Measurements from ENCODE around the gene PLPPR4. TPM values are rescaled to one million over a fixed set of nuclear protein-coding genes. Genes with fewer than 3 reads are reported as not detected.
A peak's percentile ranks its signal among the peaks of the same experiment; 100 is the strongest.
"Not testable (repeated sequence)": the region's sequence is repeated elsewhere in the genome, so short reads cannot be mapped to it uniquely, and the experiment has no call there.

PLPPR4 gene
- polyA plus RNA-seq, 1 of the 3 experiments (the other 2 are of a cell fraction), result 0.61 TPM

DNA sequence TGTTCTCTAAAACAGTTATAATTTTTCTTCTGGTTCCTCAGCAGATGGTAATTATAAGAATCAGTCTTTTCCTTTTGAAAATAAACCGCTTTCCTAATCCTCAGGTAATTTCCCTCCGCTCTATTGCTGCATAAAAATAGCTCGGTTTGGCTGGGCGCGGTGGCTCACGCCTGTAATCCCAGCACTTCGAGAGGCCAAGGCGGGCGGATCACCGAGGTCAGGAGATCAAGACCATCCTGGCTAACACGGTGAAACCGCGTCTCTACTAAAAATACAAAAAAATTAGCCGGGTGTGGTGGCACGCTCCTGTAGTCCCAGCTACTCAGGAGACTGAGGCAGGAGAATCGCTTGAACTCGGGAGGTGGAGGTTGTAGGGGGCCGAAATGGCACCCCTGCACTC is 19.2 kb downstream of the PLPPR4 start:
- H2AFZ ChIP-seq (ENCODE audit: low read depth); H3K9ac ChIP-seq; H3K9me2 ChIP-seq; H3K4me2 ChIP-seq; H3K79me2 ChIP-seq (ENCODE audit: insufficient read depth); H3K36me3 ChIP-seq (replicated peaks in 1 of 2; ENCODE audit: control insufficient read depth in 1 of 2, insufficient read depth in 2 of 2, low read length in 1 of 2); H4K20me1 ChIP-seq (ENCODE audit: insufficient read depth); H3K4me3 ChIP-seq (ENCODE audit: low read depth in 2 of 2, low read length in 1 of 2); H3K9me3 ChIP-seq; H3F3A ChIP-seq (replicated peaks; ENCODE audit: insufficient read depth); DNase-seq; POLR2A ChIA-PET; H3K27me3 ChIP-seq (ENCODE audit: insufficient read depth): not testable (repeated sequence)
- CTCF ChIA-PET, result interaction anchor here (0.6 kb wide), 1 partner anchor 397 kb away, joined by 3 read pairs; no protein-coding TSS in a partner anchor
- Histone ChIP-seq H3K4me1 (ENCODE audit: control insufficient read depth in 1 of 2, insufficient read depth in 2 of 2, low read depth in 1 of 2, low read length in 1 of 2) (peaks cover 0 to 26% of the 10 kb centered on the region in 2 experiments; a peak in 2 of 4 replicates), H3K27ac (ENCODE audit: low read depth in 2 of 2, low read length in 1 of 2) (peak overlapping the region in 1 of 2 experiments; percentile 60; a peak in 1 of 4 replicates)
- 83% methylated on average over 18 of the region's 18 CpGs for WGBS (ENCODE audit: low lambda C conversion rate)

DNA sequence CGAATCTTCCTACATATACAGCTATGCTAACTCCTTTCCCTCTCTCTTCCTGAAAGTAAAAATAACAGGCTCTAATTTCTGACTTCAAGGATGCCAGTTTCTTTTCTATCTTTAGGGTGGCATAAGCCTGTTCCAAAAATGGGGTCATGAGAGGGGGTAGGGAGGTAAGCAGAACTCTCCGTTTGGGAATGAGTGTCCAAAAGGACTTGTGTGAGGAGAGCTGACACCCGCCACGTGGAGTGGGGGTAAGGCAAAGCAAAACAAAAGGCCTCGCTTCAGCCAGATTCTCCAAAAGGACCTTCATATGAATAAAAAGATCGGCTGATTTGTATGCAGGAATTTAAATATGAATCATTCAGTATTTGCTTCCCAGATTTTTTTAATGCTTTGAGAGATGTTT is 28.6 kb downstream of the PLPPR4 start:
- H3K79me2 ChIP-seq (ENCODE audit: insufficient read depth), result no peaks in the 10 kb centered on the region
- H3K27me3 ChIP-seq (ENCODE audit: insufficient read depth), result no peaks in the 10 kb centered on the region
- POLR2A ChIA-PET, result no interaction called here
- no peaks in the 10 kb centered on the region; a peak in 1 of 4 replicates for H3K4me1 ChIP-seq (ENCODE audit: control insufficient read depth in 1 of 2, insufficient read depth in 2 of 2, low read depth in 1 of 2, low read length in 1 of 2)
- no peak overlapping the region for H3K4me3 ChIP-seq (ENCODE audit: low read depth in 2 of 2, low read length in 1 of 2)
- H3K4me2 ChIP-seq, result no peak overlapping the region
- no peaks in the 10 kb centered on the region for H4K20me1 ChIP-seq (ENCODE audit: insufficient read depth)
- DNase-seq, result no peak
- H3F3A ChIP-seq (replicated peaks; ENCODE audit: insufficient read depth), result no peaks in the 10 kb centered on the region
- H3K36me3 ChIP-seq (replicated peaks in 1 of 2; ENCODE audit: control insufficient read depth in 1 of 2, insufficient read depth in 2 of 2, low read length in 1 of 2), result peaks cover 0 to 14% of the 10 kb centered on the region in 2 experiments
- CTCF ChIA-PET, result no interaction called here
- H3K9me2 ChIP-seq, result no peaks in the 10 kb centered on the region
- WGBS (ENCODE audit: low lambda C conversion rate), result 63% methylated on average over 6 of the region's 6 CpGs
- TF ChIP-seq, protein P1, sequence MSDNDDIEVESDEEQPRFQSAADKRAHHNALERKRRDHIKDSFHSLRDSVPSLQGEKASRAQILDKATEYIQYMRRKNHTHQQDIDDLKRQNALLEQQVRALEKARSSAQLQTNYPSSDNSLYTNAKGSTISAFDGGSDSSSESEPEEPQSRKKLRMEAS (IDR thresholded peaks at IDR 0.05; ENCODE audit: low read depth), result no peak
- TF ChIP-seq RXRA (IDR thresholded peaks at IDR 0.05; ENCODE audit: borderline replicate concordance, low read depth) (no peak), FOXJ3 (CRISPR knock-in tag; IDR thresholded peaks at IDR 0.05) (no peak), ELF1 (IDR thresholded peaks at IDR 0.05) (no peak), FOXM1 (IDR thresholded peaks at IDR 0.05; ENCODE audit: low read depth) (no peak), TCF12 (IDR thresholded peaks at IDR 0.05) (no peak), SIN3A (IDR thresholded peaks at IDR 0.05; ENCODE audit: borderline replicate concordance, low read depth, low read length) (no peak), CHD2 (IDR thresholded peaks at IDR 0.05; ENCODE audit: low read length, partially characterized antibody) (no peak), NFIC (IDR thresholded peaks at IDR 0.05; ENCODE audit: borderline replicate concordance) (no peak), SMC3 (IDR thresholded peaks at IDR 0.05; ENCODE audit: low read depth, low read length) (no peak), YY1 (IDR thresholded peaks at IDR 0.05; ENCODE audit: low read depth) (no peak), RFX5 (IDR thresholded peaks at IDR 0.05; ENCODE audit: low read length) (no peak)
- TF ChIP-seq, protein P2, sequence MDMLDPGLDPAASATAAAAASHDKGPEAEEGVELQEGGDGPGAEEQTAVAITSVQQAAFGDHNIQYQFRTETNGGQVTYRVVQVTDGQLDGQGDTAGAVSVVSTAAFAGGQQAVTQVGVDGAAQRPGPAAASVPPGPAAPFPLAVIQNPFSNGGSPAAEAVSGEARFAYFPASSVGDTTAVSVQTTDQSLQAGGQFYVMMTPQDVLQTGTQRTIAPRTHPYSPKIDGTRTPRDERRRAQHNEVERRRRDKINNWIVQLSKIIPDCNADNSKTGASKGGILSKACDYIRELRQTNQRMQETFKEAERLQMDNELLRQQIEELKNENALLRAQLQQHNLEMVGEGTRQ (IDR thresholded peaks at IDR 0.05; ENCODE audit: borderline replicate concordance, low read depth, low read length), result no peak
- TF ChIP-seq, protein P3, sequence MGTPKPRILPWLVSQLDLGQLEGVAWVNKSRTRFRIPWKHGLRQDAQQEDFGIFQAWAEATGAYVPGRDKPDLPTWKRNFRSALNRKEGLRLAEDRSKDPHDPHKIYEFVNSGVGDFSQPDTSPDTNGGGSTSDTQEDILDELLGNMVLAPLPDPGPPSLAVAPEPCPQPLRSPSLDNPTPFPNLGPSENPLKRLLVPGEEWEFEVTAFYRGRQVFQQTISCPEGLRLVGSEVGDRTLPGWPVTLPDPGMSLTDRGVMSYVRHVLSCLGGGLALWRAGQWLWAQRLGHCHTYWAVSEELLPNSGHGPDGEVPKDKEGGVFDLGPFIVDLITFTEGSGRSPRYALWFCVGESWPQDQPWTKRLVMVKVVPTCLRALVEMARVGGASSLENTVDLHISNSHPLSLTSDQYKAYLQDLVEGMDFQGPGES (IDR thresholded peaks at IDR 0.05; ENCODE audit: low read depth, low read length), result no peak
- TF ChIP-seq, protein P4, sequence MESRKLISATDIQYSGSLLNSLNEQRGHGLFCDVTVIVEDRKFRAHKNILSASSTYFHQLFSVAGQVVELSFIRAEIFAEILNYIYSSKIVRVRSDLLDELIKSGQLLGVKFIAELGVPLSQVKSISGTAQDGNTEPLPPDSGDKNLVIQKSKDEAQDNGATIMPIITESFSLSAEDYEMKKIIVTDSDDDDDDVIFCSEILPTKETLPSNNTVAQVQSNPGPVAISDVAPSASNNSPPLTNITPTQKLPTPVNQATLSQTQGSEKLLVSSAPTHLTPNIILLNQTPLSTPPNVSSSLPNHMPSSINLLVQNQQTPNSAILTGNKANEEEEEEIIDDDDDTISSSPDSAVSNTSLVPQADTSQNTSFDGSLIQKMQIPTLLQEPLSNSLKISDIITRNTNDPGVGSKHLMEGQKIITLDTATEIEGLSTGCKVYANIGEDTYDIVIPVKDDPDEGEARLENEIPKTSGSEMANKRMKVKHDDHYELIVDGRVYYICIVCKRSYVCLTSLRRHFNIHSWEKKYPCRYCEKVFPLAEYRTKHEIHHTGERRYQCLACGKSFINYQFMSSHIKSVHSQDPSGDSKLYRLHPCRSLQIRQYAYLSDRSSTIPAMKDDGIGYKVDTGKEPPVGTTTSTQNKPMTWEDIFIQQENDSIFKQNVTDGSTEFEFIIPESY (IDR thresholded peaks at IDR 0.05; ENCODE audit: borderline replicate concordance, low read depth), result no peak
- H3K9me3 ChIP-seq, result no peaks in the 10 kb centered on the region
- H3K27ac ChIP-seq (ENCODE audit: low read depth in 2 of 2, low read length in 1 of 2), result no peak overlapping the region; a peak in 1 of 4 replicates
- no peak overlapping the region for H2AFZ ChIP-seq (ENCODE audit: low read depth)
- no peak overlapping the region for H3K9ac ChIP-seq
